DND-41 (cell line): Measurements from ENCODE around the gene ZNF621.

ENCODE experiments used
- ATAC-seq: fragments of 200-7000 bp; cut with Tn5 transposase; 3 replicates; pipeline ENCODE4 v1.9.1; 2021; ENCODE audit warnings: low read depth; ENCODE audit not compliant: insufficient read depth
- DNase-seq: peaks from one replicate; pipeline ENCODE4 v3.0.0-alpha.2; 2020
- H2AFZ ChIP-seq: 2 replicates; pipeline ENCODE4 v1.6.0; 2012; ENCODE audit warnings: low read depth, low read length
- H3K27ac ChIP-seq: 2 replicates; pipeline ENCODE4 v1.5.1; 2012; ENCODE audit warnings: low read length, inconsistent platforms
- H3K27me3 ChIP-seq: fragments of 200-600 bp; sonication (generic); 2 replicates; pipeline ENCODE4 v1.6.0; 2012; ENCODE audit warnings: low read length, mild to moderate bottlenecking, inconsistent platforms; ENCODE audit not compliant: insufficient read depth, poor library complexity
- H3K36me3 ChIP-seq: 2 replicates; pipeline ENCODE4 v1.5.1; 2012; ENCODE audit warnings: low read length, inconsistent platforms; ENCODE audit not compliant: insufficient read depth
- H3K4me1 ChIP-seq: 2 replicates; pipeline ENCODE4 v1.5.1; 2012; ENCODE audit warnings: mild to moderate bottlenecking, low read length; ENCODE audit not compliant: insufficient read depth
- H3K4me2 ChIP-seq: 2 replicates; pipeline ENCODE4 v1.6.0; 2012; ENCODE audit warnings: mild to moderate bottlenecking, moderate library complexity, low read length, inconsistent platforms; ENCODE audit not compliant: insufficient read depth
- H3K4me3 ChIP-seq, 2 experiments: fragments of 200-600 bp in 1 of 2; shearing (Covaris generic) in 1 of 2; 2 replicates each; pipeline ENCODE4 v1.5.1; 2012 to 2016; ENCODE audit warnings: inconsistent platforms in 2 of 2, low read length in 2 of 2, mild to moderate bottlenecking in 2 of 2, low read depth in 1 of 2, moderate library complexity in 1 of 2
- H3K79me2 ChIP-seq: 2 replicates; pipeline ENCODE4 v1.6.0; 2012; ENCODE audit warnings: low read length, inconsistent platforms; ENCODE audit not compliant: insufficient read depth
- H3K9ac ChIP-seq: 2 replicates; pipeline ENCODE4 v1.6.0; 2012; ENCODE audit warnings: low read depth, mild to moderate bottlenecking, inconsistent platforms, low read length, moderate library complexity
- H3K9me3 ChIP-seq: 2 replicates; pipeline ENCODE4 v1.5.1; 2012; ENCODE audit warnings: low read length, moderate library complexity, mild to moderate bottlenecking, inconsistent platforms; ENCODE audit not compliant: insufficient read depth, severe bottlenecking
- H4K20me1 ChIP-seq: 2 replicates; pipeline ENCODE4 v1.6.0; 2012; ENCODE audit warnings: low read length; ENCODE audit not compliant: insufficient read depth
- EZH2 ChIP-seq: IDR thresholded peaks from 3 replicates; pipeline ENCODE4 v1.6.1; 2012; ENCODE audit warnings: borderline replicate concordance, low read depth, mild to moderate bottlenecking, moderate library complexity, low read length, inconsistent platforms; ENCODE audit not compliant: severe bottlenecking
- TF ChIP-seq, protein P1 (sequence below): IDR thresholded peaks from 2 replicates; pipeline ENCODE4 v1.5.1; 2012; ENCODE audit warnings: borderline replicate concordance, low read length, moderate library complexity, mild to moderate bottlenecking; ENCODE audit not compliant: poor library complexity, severe bottlenecking; ENCODE audit errors: extremely low read depth

Gene ZNF621

GRCh38 chr3:40582401-40583027 lies 57.8 kb downstream of the ZNF621 start:
- DNase-seq (no peak), ATAC-seq (no peak)
- TF ChIP-seq, protein P1, sequence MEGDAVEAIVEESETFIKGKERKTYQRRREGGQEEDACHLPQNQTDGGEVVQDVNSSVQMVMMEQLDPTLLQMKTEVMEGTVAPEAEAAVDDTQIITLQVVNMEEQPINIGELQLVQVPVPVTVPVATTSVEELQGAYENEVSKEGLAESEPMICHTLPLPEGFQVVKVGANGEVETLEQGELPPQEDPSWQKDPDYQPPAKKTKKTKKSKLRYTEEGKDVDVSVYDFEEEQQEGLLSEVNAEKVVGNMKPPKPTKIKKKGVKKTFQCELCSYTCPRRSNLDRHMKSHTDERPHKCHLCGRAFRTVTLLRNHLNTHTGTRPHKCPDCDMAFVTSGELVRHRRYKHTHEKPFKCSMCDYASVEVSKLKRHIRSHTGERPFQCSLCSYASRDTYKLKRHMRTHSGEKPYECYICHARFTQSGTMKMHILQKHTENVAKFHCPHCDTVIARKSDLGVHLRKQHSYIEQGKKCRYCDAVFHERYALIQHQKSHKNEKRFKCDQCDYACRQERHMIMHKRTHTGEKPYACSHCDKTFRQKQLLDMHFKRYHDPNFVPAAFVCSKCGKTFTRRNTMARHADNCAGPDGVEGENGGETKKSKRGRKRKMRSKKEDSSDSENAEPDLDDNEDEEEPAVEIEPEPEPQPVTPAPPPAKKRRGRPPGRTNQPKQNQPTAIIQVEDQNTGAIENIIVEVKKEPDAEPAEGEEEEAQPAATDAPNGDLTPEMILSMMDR: no peak
- TF ChIP-seq EZH2: no peak
- Histone ChIP-seq H3K27ac (no peak overlapping the region), H2AFZ (no peak overlapping the region), H3K27me3 (no peaks in the 10 kb centered on the region), H3K79me2 (no peaks in the 10 kb centered on the region), H3K9ac (no peak overlapping the region), H4K20me1 (no peaks in the 10 kb centered on the region), H3K4me2 (no peak overlapping the region), H3K9me3 (no peaks in the 10 kb centered on the region), H3K36me3 (no peaks in the 10 kb centered on the region), H3K4me3 (no peak overlapping the region), H3K4me1 (no peaks in the 10 kb centered on the region)

DNA sequence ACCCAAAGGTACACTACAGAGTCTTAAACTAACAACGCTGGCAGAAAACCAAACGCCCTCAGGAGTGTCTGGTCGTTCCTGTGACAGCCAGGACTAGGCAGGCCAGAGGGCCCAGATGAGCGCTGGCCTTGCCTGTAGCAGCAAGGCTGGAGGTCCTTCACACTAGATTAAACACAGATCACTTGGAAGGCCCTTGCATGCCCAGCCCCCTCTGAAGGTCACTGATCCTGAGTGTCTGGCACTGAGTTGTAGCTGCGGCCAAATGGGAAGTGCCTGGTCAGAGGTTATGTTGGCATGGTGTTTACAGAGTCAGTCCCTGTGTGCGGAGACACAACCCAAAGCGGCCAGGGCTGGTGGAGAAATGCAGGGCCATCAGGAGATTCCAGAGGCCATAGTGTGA lies 58.9 kb downstream of the ZNF621 start:
- TF ChIP-seq EZH2: no peak
- TF ChIP-seq, protein P1: no peak
- Histone ChIP-seq H3K9ac (no peak overlapping the region), H4K20me1 (no peaks in the 10 kb centered on the region), H3K27me3 (no peaks in the 10 kb centered on the region), H3K4me1 (no peaks in the 10 kb centered on the region), H3K4me2 (no peak overlapping the region), H3K9me3 (no peaks in the 10 kb centered on the region), H3K36me3 (no peaks in the 10 kb centered on the region), H3K27ac (no peak overlapping the region), H3K4me3 (no peak overlapping the region), H3K79me2 (no peaks in the 10 kb centered on the region), H2AFZ (no peak overlapping the region)
- ATAC-seq: no peak
- DNase-seq: no peak

GRCh38 chr3:40584625-40585189 lies 59.9 kb downstream of the ZNF621 start:
- TF ChIP-seq, protein P1: peak; percentile 92
- TF ChIP-seq EZH2: no peak
- Histone ChIP-seq H3K4me1 (no peaks in the 10 kb centered on the region), H4K20me1 (no peaks in the 10 kb centered on the region), H3K36me3 (no peaks in the 10 kb centered on the region), H3K4me3 (no peak overlapping the region), H3K27ac (no peak overlapping the region), H3K9me3 (no peaks in the 10 kb centered on the region), H3K9ac (no peak overlapping the region), H3K4me2 (no peak overlapping the region), H2AFZ (no peak overlapping the region), H3K27me3 (no peaks in the 10 kb centered on the region), H3K79me2 (no peaks in the 10 kb centered on the region)
- ATAC-seq: peak; percentile 79
- DNase-seq: peak; percentile 66
